Epithelial cell of prostate (primary cell): Measurements from ENCODE around the gene UMAD1.

Source experiments
- DNase-seq: peaks from one replicate; pipeline ENCODE4 v3.0.0-alpha.2; 2011; ENCODE audit warnings: low read depth, low spot score
- H3K27ac ChIP-seq: fragments of 450-650 bp; 2 replicates; pipeline ENCODE4 v1.5.1; 2017; ENCODE audit warnings: mild to moderate bottlenecking

The UMAD1 gene

GRCh38 chr7:7861211-7861633 is 220.7 kb downstream of the UMAD1 start:
- DNase-seq: peak; percentile 78
- H3K27ac ChIP-seq: peak overlapping the region; percentile 27

- DNase-seq: peak; percentile 8
- no peak overlapping the region for H3K27ac ChIP-seq
Measured at GRCh38 chr7:7862393-7862792, 221.8 kb downstream of the UMAD1 start.

- no peak overlapping the region for H3K27ac ChIP-seq
- no peak for DNase-seq
Measured at GRCh38 chr7:7867846-7868571, 227.5 kb downstream of the UMAD1 start.

- DNase-seq: no peak
- no peak overlapping the region for H3K27ac ChIP-seq
Measured at GRCh38 chr7:7868572-7868899, 228.0 kb downstream of the UMAD1 start.

- no peak overlapping the region for H3K27ac ChIP-seq
- DNase-seq: no peak
Measured at GRCh38 chr7:7869036-7869435, 228.5 kb downstream of the UMAD1 start.

- H3K27ac ChIP-seq: no peak overlapping the region
- DNase-seq: no peak
Measured at GRCh38 chr7:7869651-7870050, 229.1 kb downstream of the UMAD1 start.

GRCh38 chr7:7870555-7870954 is 230.0 kb downstream of the UMAD1 start:
- H3K27ac ChIP-seq: no peak overlapping the region
- no peak for DNase-seq

- no peak overlapping the region for H3K27ac ChIP-seq
- no peak for DNase-seq
Measured at GRCh38 chr7:7876419-7876818, 235.9 kb downstream of the UMAD1 start.

- DNase-seq: no peak
- H3K27ac ChIP-seq: no peak overlapping the region
Measured at GRCh38 chr7:7881581-7881980, 241.0 kb downstream of the UMAD1 start.

GRCh38 chr7:7882888-7883287 is 242.3 kb downstream of the UMAD1 start:
- H3K27ac ChIP-seq: no peak overlapping the region
- no peak for DNase-seq

- H3K27ac ChIP-seq: no peak overlapping the region
- DNase-seq: no peak
Measured at GRCh38 chr7:7883394-7883793, 242.8 kb downstream of the UMAD1 start.

- no peak for DNase-seq
Measured at GRCh38 chr7:7884855-7885254, 244.3 kb downstream of the UMAD1 start.

GRCh38 chr7:7889791-7890568 is 249.4 kb downstream of the UMAD1 start:
- peak; percentile 3 for DNase-seq
- H3K27ac ChIP-seq: no peak overlapping the region

More at GRCh38 chr7:7884855-7885254, 244.3 kb downstream of the UMAD1 start:
- no peak overlapping the region for H3K27ac ChIP-seq

GRCh38 chr7:7895004-7895650 is 254.6 kb downstream of the UMAD1 start:
- H3K27ac ChIP-seq: no peak overlapping the region
- no peak for DNase-seq

- H3K27ac ChIP-seq: no peak overlapping the region
Measured at GRCh38 chr7:7895754-7896153, 255.2 kb downstream of the UMAD1 start.

GRCh38 chr7:7897509-7897908 is 257.0 kb downstream of the UMAD1 start:
- no peak overlapping the region for H3K27ac ChIP-seq
- DNase-seq: no peak

More at GRCh38 chr7:7895754-7896153, 255.2 kb downstream of the UMAD1 start:
- no peak for DNase-seq

GRCh38 chr7:7897949-7898515 is 257.5 kb downstream of the UMAD1 start:
- no peak for DNase-seq
- no peak overlapping the region for H3K27ac ChIP-seq

- no peak for DNase-seq
- no peak overlapping the region for H3K27ac ChIP-seq
Measured at GRCh38 chr7:7902845-7903244, 262.3 kb downstream of the UMAD1 start.

GRCh38 chr7:7907306-7907705 is 266.8 kb downstream of the UMAD1 start:
- no peak for DNase-seq
- no peak overlapping the region for H3K27ac ChIP-seq

- no peak for DNase-seq
Measured at GRCh38 chr7:7908622-7909145, 268.1 kb downstream of the UMAD1 start.

GRCh38 chr7:7909376-7909775 is 268.8 kb downstream of the UMAD1 start:
- H3K27ac ChIP-seq: no peak overlapping the region
- DNase-seq: no peak

More at GRCh38 chr7:7908622-7909145, 268.1 kb downstream of the UMAD1 start:
- no peak overlapping the region for H3K27ac ChIP-seq
